Hindlimb muscle (tissue), 1 donor: ENCODE results near the gene PNRC1. TPM values are rescaled to one million over a fixed set of nuclear protein-coding genes. Genes with fewer than 3 reads are reported as not detected.
"Not testable (repeated sequence)": the region's sequence is repeated elsewhere in the genome, so short reads cannot be mapped to it uniquely, and the experiment has no call there.

Experiments used
- DNase-seq: peaks from one replicate; pipeline ENCODE4 v3.0.0-alpha.2; 2013
- polyA plus RNA-seq: library from polyadenylated mRNA; unstranded; fragments of 120-200 nt; gene quantifications from one replicate; pipeline ENCODE4 v1.2.1, GENCODE V29; 2013; ENCODE audit not compliant: insufficient read length

The PNRC1 gene
- polyA plus RNA-seq, 1 donor = 102 TPM

DNA sequence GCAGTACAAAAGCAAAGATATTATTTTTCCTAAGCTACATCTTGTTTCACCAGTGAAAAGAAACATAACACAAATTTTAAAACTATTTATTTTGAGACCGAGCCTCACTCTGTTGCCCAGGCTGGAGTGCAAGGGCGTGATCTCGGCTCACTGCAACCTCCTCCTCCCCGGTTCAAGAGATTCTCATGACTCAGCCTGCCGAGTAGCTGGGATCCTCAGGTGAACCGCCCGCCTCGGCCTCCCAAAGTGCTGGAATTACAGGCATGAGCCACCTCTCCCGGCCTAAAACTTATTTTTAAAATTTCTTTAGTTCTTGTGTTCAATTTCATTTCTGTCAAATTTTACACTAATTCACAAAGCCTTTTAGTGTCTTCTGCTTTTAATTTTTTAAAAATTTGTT is 31.4 kb downstream of the PNRC1 start:
- DNase-seq = no peak

DNA sequence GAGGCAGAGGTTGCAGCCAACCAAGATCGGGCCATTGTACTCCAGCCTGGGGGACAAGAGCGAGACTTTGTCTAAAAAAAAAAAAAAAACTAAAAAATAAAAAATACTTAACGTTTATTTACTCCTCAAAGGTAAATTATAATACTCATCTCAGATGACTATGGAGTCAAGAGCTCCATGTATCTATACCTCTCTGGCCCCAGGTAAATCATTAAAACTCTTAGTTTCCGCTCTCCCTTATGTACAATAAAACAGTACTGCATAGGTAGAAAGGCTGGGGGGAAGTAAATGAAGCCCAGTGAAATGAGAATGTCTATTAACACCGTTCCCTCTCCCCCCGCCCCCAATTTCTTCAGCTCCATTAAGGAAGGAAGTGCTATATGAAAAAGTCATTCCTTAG is 36.2 kb downstream of the PNRC1 start:
- no peak for DNase-seq

DNA sequence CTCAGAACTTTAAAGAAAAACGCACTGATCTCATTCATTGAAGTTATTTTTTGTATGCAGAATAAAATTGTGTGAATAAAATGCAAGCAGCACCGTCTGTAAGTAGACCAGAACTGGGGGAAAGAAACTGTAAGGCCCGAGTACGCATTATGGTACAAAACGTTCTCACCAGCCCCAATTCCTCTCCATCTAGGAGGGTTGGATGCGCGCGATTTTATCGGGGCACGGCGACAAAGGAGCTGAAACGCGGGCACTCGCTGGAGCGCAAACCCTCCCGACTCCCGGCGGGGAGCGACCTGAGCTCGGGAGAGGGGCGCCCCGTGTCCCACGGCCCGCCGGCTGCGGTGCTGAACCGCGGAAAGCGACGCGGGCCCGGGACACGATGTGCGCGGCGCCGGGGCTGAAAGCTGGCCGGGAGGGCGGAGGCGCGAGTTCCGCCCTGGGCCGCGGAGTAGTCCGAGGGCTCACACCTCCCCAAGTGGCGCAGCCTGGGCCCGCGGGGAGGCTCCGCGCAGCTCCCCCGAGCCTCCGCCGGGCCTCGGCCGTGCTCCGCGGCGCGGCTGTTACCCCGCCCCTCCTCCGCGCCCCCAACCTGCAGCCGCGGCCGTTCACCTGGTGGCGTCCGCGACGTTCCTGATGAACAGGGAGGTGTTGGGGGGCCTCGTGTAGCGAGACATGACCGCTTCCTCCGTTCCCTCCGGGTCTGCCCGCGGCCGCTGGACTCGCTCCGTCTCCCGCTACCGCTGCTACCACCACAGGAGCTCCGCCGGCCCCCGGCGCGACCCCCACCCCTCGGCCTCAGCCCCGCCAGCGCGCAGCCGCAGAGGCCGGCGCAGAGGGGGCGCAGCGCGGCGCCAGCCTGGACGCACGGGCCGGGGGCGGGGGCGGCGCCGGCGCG is 36.9 kb downstream of the PNRC1 start, which contains the start of gene SRSF12:
Gene SRSF12, minus strand, starts transcription at position 861 of the 898 bp plus-strand sequence. Its CDS starts 184 bp downstream, at position 677.
- DNase-seq = peak; percentile 53

DNA sequence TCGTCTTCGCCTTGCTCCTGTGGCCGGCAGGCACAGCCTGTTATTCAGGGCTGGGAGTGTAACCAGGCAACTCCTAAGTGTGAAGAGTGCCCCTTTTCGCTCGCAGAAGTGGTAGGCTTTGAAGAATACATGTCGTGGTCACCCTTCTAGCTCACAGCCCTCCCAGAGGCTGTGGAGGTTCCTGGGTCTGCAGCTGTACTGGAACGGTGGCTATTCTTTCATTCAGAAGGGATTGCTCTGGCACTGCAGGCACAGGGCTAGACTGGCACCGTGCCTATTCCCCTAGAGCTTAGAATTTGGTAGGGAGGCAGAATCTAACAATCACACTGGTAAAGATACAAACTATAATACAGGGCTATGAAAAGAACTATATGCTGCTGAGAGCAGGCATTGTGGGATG is 38.4 kb downstream of the PNRC1 start:
- no peak for DNase-seq

DNA sequence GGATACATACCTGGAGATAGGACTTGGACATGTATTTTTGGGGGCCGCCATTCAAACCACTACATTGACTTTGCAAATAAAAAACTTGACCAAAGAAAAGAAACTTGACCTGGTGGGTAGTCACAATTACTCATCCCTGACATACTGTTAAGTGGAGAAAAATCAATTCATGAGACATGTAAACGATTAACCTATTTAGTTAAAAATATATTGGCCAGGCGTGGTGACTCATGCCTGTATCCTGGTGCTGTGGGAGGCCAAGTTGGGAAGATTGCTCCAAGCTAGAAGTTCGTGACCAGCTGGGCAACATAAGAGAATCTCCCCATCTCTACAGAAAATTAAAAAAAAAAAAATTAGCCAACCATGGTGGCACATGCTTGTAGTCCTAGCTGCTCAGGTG is 39.8 kb downstream of the PNRC1 start:
- no peak for DNase-seq

DNA sequence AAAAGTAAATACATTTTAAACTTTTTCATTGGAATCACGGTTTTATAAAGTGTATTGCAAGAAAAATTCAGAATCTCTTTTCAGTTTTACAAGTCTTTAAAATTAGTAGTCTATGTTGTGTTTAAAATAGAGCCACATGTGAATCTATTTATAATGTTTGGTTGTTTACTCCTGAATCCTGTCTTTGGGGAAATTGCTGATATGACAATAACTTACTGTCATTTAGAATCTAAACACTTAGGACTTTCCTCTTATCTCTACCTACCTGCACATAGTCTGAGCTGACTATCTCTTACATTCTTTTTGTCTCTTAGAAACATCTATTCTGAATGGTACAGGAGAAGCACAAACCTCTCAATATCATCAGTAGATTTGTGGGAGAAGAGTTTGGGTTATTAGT is 41.4 kb downstream of the PNRC1 start:
- DNase-seq = no peak

DNA sequence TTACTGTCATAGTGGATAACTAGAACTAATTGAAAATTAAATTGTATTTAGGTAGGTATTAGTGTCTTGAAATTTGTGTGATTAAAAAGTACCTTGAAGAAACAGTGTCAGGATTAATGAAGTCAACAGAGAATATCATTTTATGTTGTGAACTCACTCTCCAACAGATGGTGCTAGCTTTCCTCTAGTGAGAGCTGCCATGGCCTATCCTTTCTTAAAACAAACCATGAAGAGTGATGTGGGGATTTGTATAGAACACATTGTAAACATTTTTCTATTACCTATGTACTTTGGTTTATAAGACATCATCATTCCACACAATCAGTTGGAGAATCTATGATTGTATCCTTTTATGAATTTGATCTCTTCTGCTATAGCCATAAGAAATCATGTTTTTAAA is 42.1 kb downstream of the PNRC1 start:
- DNase-seq = no peak

DNA sequence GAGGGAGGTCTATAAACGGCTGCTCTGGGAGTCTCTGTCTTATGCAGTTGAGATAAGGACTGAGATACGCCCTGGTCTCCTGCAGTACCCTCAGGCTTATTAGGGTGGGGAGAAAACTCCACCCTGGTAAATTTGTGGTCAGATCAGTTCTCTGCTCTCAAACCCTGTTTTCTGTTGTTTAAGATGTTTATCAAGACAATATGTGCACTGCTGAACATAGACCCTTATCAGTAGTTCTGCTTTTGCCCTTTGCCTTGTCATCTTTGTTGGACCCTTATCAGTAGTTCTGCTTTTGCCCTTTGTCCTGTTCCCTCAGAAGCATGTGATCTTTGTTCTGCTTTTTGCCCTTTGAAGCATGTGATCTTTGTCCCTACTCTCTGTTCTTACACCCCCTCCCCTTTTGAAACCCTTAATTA is 47.7 kb downstream of the PNRC1 start:
- DNase-seq = not testable (repeated sequence)

DNA sequence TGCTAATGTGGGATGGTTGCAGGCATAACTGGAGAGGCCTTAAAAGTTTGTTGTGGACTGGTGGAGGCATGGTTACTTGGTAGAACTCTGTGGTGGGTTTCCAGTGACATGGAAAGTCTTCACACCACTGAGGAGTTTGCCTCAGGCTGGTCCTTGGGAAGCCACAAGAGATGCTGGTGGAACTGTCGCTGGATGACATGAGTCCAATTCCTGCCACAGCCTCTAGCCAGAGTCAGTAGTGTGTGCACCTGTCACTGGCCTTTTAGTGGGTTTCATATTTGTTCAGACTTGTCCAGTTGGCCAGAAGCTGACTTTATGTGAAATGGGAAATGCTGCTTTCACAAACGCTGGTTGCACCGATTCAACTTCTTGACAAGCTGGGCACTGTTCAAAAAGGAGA is 51.0 kb downstream of the PNRC1 start:
- no peak for DNase-seq

DNA sequence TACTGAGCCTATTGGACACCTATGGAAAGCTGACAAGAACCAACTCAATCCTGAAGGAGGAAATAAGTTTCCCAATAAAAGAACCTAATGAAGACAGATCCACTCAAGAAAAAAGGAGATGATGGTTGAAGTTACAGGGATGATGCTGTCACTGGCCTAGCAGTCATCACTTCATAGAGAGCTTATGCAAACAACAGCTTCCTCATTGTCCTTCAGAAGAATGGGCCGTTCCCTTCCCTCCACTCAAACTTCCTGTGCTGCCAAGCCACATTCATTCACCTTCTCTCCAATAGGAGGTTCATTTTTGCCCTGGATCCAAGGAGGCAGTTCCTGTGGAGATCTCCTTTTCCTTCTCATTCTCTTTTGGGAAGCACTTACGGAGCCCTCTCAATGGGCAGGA is 51.5 kb downstream of the PNRC1 start:
- no peak for DNase-seq

DNA sequence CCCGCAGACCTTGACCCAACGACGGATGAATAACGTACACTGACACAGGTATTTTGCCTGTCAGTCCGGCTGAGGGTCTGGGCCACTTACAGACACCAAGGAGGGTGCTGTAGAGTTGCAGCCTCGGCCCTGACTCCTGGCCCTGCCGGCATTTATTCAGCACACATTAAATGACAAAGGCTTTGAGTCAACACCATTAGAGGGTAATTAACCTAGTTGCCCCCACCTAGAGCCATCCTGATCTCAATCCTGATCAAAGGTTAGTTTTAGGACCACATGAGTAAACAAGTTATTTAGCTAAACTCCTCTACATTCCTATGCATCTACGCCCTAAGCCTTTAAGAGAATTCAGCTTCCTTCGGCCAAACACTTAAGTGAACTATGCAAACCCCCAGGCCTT is 53.4 kb downstream of the PNRC1 start:
- no peak for DNase-seq

DNA sequence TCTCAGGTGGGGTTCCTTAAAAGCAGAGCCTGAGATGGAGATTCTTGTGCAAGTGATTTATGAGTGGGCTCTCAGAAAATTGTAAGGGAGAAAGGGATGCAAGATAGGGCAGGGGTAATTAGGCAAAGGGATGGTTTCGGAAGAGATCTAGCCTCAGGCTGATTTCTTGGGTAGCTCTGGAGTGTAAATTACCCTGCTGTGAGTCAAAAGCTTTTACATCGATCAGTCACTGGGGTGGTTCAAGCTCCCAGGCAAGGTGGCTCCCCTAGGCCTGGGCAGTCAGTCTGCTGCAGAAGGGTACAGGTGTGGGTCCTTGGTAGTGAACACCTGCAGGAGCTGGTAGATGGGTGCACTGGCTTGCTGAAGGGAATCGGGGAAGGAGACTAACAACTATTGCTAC is 54.2 kb downstream of the PNRC1 start:
- no peak for DNase-seq

Other genes with a start within 250 kb of the PNRC1 start
- 10.5 TPM for gene RNGTT, start 117.1 kb upstream of the PNRC1 start, polyA plus RNA-seq
- 3.1 TPM for gene SRSF12, start 37.3 kb downstream of the PNRC1 start, polyA plus RNA-seq
- 45.4 TPM for gene PM20D2, start 65.3 kb downstream of the PNRC1 start, polyA plus RNA-seq
- 1.1 TPM for gene GABRR1, start 136.6 kb downstream of the PNRC1 start, polyA plus RNA-seq
- 2.0 TPM for gene GABRR2, start 234.5 kb downstream of the PNRC1 start, polyA plus RNA-seq